Hindlimb muscle (tissue), 1 donor: ENCODE measurements around the gene PKDCC. TPM values are rescaled to one million over a fixed set of nuclear protein-coding genes. Genes with fewer than 3 reads are reported as not detected.
"Not testable (repeated sequence)": the region's sequence is repeated elsewhere in the genome, so short reads cannot be mapped to it uniquely, and the experiment has no call there.

ENCODE experiments used
- DNase-seq: peaks from one replicate; pipeline ENCODE4 v3.0.0-alpha.2; 2013
- polyA plus RNA-seq: library from polyadenylated mRNA; unstranded; fragments of 120-200 nt; gene quantifications from one replicate; pipeline ENCODE4 v1.2.1, GENCODE V29; 2013; ENCODE audit not compliant: insufficient read length

The PKDCC gene
- polyA plus RNA-seq, 1 donor = 116 TPM

- DNase-seq = no peak
Observed at GRCh38 chr2:42030829-42031228, 17.0 kb upstream of the PKDCC start.

GRCh38 chr2:42031281-42032223, 16.3 kb upstream of the PKDCC start:
- no peak for DNase-seq

- no peak for DNase-seq
Observed at GRCh38 chr2:42032224-42032620, 15.6 kb upstream of the PKDCC start.

GRCh38 chr2:42032745-42033144, 15.1 kb upstream of the PKDCC start:
- DNase-seq = no peak

GRCh38 chr2:42034096-42034495, 13.7 kb upstream of the PKDCC start:
- not testable (repeated sequence) for DNase-seq

GRCh38 chr2:42035241-42035640, 12.6 kb upstream of the PKDCC start:
- no peak for DNase-seq

- DNase-seq = no peak
Observed at GRCh38 chr2:42036413-42036812, 11.4 kb upstream of the PKDCC start.

GRCh38 chr2:42036940-42037339, 10.9 kb upstream of the PKDCC start:
- no peak for DNase-seq

- no peak for DNase-seq
Observed at GRCh38 chr2:42040643-42041278, 7.1 kb upstream of the PKDCC start.

- DNase-seq = no peak
Observed at GRCh38 chr2:42041377-42042127, 6.3 kb upstream of the PKDCC start.

GRCh38 chr2:42042631-42043355, 5.0 kb upstream of the PKDCC start:
- DNase-seq = no peak

- DNase-seq = no peak
Observed at GRCh38 chr2:42043789-42044394, 3.9 kb upstream of the PKDCC start.

- no peak for DNase-seq
Observed at GRCh38 chr2:42044939-42045338, 2.9 kb upstream of the PKDCC start.

GRCh38 chr2:42045352-42045751, 2.5 kb upstream of the PKDCC start:
- DNase-seq = no peak

GRCh38 chr2:42045848-42046748, 1.7 kb upstream of the PKDCC start:
- no peak for DNase-seq

- no peak for DNase-seq
Observed at GRCh38 chr2:42046819-42047487, 868 bp upstream of the PKDCC start.

GRCh38 chr2:42048299-42049220, 739 bp downstream of the PKDCC start:
- no peak for DNase-seq

GRCh38 chr2:42049221-42050009, 1.6 kb downstream of the PKDCC start:
- no peak for DNase-seq
